ENCODE measurements around the gene RIPOR2. TPM values are rescaled to one million over a fixed set of nuclear protein-coding genes. Genes with fewer than 3 reads are reported as not detected.

The RIPOR2 gene
- polyA plus RNA-seq, 3 donors = 154 to 181 (median 179) TPM

- Histone ChIP-seq H3K36me3 (replicated peaks in 1 of 2; ENCODE audit: control insufficient read depth in 1 of 2, insufficient read depth in 2 of 2, low read length in 2 of 2) (peaks cover 37 to 51% of the 10 kb centered on the region in 2 donors), H3K9ac (ENCODE audit: insufficient read depth, low read length, poor library complexity, severe bottlenecking) (no peak overlapping the region), H2AFZ (ENCODE audit: insufficient read depth, low read depth, low read length, poor library complexity, severe bottlenecking) (no peak overlapping the region), H3K4me2 (replicated peaks; ENCODE audit: extremely low read depth, low read length, poor library complexity, severe bottlenecking) (no peak overlapping the region), H3K27ac (ENCODE audit: low read depth in 1 of 2, low read length in 2 of 2) (no peak overlapping the region), H3K9me3 (replicated peaks in 1 of 2; ENCODE audit: control insufficient read depth in 1 of 2, insufficient read depth in 1 of 2, low read length in 2 of 2) (no peaks in the 10 kb centered on the region), H3K79me2 (ENCODE audit: insufficient read depth, low read length) (peaks cover 8% of the 10 kb centered on the region), H4K20me1 (ENCODE audit: insufficient read depth, low read length) (no peaks in the 10 kb centered on the region), H3K27me3 (ENCODE audit: control insufficient read depth in 2 of 2, insufficient read depth in 2 of 2, low read length in 2 of 2) (no peaks in the 10 kb centered on the region), H3K4me3 (replicated peaks in 1 of 3; ENCODE audit: low read depth in 2 of 3, low read length in 3 of 3) (no peak overlapping the region), H3K4me1 (ENCODE audit: control insufficient read depth in 1 of 2, insufficient read depth in 2 of 2, low read length in 2 of 2) (no peaks in the 10 kb centered on the region)
- peaks cover 0 to 2% (median 0%) of the 10 kb centered on the region in 7 donors for H3K9me3 Mint-ChIP-seq
- H3K27me3 Mint-ChIP-seq (ENCODE audit: low read depth in 3 of 3) = no peaks in the 10 kb centered on the region
- intact Hi-C loops (cut with micrococcal nuclease) = no loop called here
- no peak overlapping the region for H3K4me3 Mint-ChIP-seq
- TF ChIP-seq CTCF (IDR thresholded peaks at IDR 0.05) = no peak
- no peaks in the 10 kb centered on the region for H3K4me1 Mint-ChIP-seq
- no CpG with 5 or more reads among the region's 4 CpGs for WGBS (ENCODE audit: insufficient coverage)
- no peak for DNase-seq
- no peak overlapping the region for H3K27ac Mint-ChIP-seq
- peaks cover 26 to 37% of the 10 kb centered on the region in 2 donors for H3K36me3 Mint-ChIP-seq
Measured at GRCh38 chr6:24788031-24788665, 147.6 kb downstream of the RIPOR2 start.

DNA sequence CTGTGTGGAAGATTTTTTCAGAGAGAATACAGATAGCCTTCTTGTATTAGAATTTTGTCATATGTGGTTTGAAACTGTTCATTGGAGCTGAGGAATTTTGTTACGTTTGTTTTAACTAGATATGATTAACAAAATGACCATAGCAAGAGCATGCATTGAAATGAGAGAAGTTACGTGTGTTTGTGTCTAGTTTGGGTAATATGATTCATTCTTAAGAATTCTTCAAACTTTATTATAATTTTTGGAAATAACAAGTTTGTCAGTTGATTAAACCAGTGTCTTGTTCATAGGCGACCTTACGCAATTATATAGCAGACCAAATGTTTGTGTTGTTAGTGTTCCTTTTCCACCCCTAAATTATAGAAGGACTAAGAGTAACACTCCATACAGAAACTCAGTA is 155.6 kb downstream of the RIPOR2 start:
- H3K27me3 ChIP-seq (ENCODE audit: control insufficient read depth in 2 of 2, insufficient read depth in 2 of 2, low read length in 2 of 2) = no peaks in the 10 kb centered on the region
- intact Hi-C loops (cut with micrococcal nuclease) = no loop called here
- H3K36me3 ChIP-seq (replicated peaks in 1 of 2; ENCODE audit: control insufficient read depth in 1 of 2, insufficient read depth in 2 of 2, low read length in 2 of 2) = peaks cover 18 to 37% of the 10 kb centered on the region in 2 donors
- H3K4me1 Mint-ChIP-seq = peaks cover 23% of the 10 kb centered on the region
- H3K4me1 ChIP-seq (ENCODE audit: control insufficient read depth in 1 of 2, insufficient read depth in 2 of 2, low read length in 2 of 2) = peaks cover 12 to 19% of the 10 kb centered on the region in 2 donors
- no CpG with 5 or more reads among the region's 4 CpGs for WGBS (ENCODE audit: insufficient coverage)
- no peaks in the 10 kb centered on the region for H3K27me3 Mint-ChIP-seq (ENCODE audit: low read depth in 3 of 3)
- H2AFZ ChIP-seq (ENCODE audit: insufficient read depth, low read depth, low read length, poor library complexity, severe bottlenecking) = no peak overlapping the region
- no peaks in the 10 kb centered on the region for H3K9me3 ChIP-seq (replicated peaks in 1 of 2; ENCODE audit: control insufficient read depth in 1 of 2, insufficient read depth in 1 of 2, low read length in 2 of 2)
- H4K20me1 ChIP-seq (ENCODE audit: insufficient read depth, low read length) = no peaks in the 10 kb centered on the region
- peak overlapping the region in 1 of 7 donors; percentile 22 for H3K27ac Mint-ChIP-seq
- peak overlapping the region in 1 of 2 donors; percentile 48 for H3K27ac ChIP-seq (ENCODE audit: low read depth in 1 of 2, low read length in 2 of 2)
- H3K4me3 Mint-ChIP-seq = no peak overlapping the region
- no peaks in the 10 kb centered on the region for H3K9me3 Mint-ChIP-seq
- no peak overlapping the region for H3K4me3 ChIP-seq (replicated peaks in 1 of 3; ENCODE audit: low read depth in 2 of 3, low read length in 3 of 3)
- H3K4me2 ChIP-seq (replicated peaks; ENCODE audit: extremely low read depth, low read length, poor library complexity, severe bottlenecking) = no peak overlapping the region
- H3K36me3 Mint-ChIP-seq = peaks cover 18 to 40% of the 10 kb centered on the region in 2 donors
- peaks cover 71% of the 10 kb centered on the region for H3K79me2 ChIP-seq (ENCODE audit: insufficient read depth, low read length)
- DNase-seq = no peak
- no peak overlapping the region for H3K9ac ChIP-seq (ENCODE audit: insufficient read depth, low read length, poor library complexity, severe bottlenecking)
- TF ChIP-seq CTCF (IDR thresholded peaks at IDR 0.05) = no peak

Measured in CD14-positive monocyte (primary cell).